Activated T-cell treated with anti-CD3 and anti-CD28 coated beads for 24 hours (primary cell): ENCODE data around the gene TESPA1.
"Not testable (repeated sequence)": the region's sequence is repeated elsewhere in the genome, so short reads cannot be mapped to it uniquely, and the experiment has no call there.

Source experiments
- DNase-seq: peaks from one replicate; pipeline ENCODE4 v3.0.0-alpha.2; 2020; ENCODE audit warnings: low read depth

The TESPA1 gene

DNA sequence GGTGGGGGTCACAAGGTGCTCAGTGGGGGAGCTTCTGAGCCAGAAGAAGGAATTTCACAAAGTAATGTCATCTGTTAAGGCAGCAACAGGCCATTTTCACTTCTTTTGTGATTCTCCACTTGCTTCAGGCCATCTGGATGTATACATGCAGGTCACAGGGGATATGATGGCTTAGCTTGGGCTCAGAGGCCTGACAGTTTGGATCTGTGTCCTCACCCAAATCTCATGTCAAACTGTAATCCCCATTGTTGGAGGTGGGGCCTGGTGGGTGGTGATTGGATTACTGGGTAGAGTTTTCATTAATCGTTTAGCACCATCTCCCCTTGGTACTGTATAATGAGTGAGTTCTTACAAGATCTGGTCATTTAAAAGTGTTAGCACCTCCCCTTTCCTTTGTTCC is 36.4 kb downstream of the TESPA1 start:
- DNase-seq, result no peak

DNA sequence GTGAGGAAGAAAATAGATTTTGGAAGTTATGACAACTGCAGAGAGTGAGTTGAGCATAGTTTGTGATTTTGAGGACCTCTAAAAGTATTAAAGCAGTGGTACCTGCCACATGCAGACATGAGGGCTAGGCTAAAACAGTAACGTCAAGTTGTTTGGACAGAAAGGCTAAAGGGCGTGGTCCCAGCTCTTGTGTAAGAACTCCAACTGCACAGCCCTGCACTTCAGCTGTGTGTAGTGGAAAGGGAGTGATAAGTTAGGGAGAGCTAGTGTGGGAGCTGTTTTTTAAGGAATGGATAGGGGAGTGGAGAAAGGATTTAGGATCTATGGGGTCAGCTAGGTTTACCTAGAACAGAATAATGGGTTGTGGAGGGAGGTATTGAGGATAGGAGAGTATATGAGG is 39.5 kb downstream of the TESPA1 start:
- DNase-seq, result no peak

DNA sequence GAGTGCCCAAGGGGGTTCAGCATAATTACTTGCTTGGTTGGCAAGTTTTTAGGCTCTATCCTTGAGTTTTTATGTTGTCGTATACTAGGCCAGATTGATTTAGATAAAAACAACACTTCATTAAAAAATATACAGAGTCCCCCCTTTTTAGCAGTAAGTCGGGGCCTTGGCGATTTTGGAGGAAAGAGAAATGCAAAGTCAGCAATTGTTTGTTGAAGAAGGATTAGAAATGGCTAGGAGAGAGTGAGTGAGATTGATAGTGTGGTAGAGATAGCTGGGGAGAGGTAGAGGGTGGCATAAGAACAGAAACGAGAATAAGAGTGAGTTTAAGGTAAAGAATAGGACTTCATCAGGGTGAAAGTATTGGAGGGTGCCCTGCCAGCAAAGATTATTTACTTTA is 41.3 kb downstream of the TESPA1 start:
- not testable (repeated sequence) for DNase-seq

DNA sequence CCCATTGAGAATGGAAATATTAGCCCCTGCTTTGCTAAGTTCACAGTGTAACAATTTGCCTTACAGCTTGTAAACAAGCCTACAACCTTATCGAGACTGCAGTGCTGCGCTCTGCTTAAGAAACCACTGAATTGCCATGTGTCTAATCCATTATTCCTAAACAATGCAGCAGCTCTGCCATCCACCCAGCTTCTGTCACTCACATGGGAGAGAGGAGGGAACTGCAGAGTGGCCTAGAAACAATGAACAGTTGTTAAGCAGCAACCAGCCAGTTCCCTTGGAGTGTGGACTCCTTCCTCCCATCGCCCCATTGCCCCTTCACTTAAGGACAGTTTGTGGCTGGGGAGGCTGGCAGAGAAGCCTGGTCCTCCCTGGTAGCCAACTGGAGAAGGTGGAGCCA is 42.9 kb downstream of the TESPA1 start:
- DNase-seq, result no peak

DNA sequence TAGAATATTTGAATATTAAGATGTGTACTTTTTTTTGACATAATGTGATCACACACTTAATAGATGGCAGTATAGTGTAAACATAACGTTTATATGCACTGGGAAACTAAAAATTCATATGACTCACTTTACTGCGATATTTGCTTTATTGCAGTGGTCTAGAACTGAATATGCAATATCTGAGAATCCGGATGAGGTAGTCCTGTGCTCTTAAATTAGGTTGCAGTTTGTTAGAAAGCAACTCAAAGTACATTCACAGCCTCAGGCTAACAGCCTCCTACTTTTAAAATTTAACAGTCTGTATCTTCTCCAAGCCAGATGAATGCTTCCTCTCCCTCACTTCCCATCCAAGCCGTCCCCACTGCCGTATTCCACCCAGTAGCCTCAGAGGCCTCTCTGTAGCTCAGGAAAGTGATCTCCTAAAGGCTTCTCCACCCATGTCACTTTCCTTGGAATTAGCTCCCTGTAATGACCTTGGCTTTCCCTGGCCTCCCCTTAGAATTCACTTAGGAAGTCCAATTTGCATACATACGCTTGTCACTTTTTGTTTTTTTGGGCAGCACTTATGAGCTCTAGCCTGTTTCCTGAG is 43.7 kb downstream of the TESPA1 start:
- no peak for DNase-seq

DNA sequence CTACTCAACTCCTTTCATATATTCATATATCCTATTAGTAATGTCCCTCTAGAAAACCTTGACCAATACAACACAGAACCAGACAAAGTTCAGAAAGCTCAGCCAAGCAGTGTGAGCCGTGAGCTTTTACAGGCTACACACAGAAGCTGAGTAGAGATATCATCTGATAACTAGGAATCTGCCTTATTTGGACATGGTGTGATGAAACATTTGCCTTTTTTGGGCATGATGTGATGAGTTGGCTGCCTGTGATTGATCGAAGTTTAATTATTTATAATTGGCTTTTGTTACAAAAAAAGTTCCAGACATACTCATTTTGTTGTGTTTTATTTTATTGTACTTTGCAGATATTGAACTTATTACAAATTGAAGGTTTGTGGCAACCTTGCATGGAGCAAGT is 46.6 kb downstream of the TESPA1 start:
- DNase-seq, result no peak

DNA sequence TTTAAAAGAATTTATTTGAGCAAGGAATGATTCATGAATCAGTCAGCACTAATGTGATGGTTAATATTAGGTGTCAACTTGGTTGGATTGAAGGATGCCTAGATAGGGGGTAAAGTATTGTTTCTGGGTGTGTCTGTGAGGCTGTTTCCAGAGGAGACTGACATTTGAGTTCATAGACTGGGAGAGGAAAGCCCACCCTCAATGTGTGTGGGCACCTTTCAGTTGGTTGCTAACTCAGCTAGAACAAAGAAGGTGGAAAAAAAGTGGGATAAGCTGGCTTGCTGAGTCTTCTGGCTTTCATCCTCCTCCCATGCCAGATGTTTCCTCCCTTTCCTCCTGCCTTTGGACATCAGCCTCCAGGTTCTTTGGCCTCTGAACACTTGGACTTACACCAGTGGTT is 47.2 kb downstream of the TESPA1 start:
- no peak for DNase-seq

DNA sequence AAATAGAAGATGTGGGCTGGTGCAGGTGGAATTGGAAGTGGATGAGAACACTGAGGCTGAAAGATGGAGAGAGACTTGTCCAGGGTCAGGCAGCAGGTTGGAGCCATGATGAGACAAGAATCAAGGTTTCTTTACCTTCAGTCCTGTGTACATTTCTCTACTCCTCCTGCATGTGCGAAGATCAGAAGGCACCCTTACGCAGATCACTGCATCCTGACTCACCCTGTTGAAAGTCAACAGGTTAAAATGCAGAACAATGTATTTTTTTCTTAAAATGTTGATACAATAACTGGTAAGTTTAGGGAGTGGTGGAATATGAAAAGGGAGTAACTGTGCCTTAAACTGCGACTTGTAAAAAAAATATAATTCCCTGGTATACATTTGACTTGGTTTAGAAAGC is 47.8 kb downstream of the TESPA1 start:
- no peak for DNase-seq

DNA sequence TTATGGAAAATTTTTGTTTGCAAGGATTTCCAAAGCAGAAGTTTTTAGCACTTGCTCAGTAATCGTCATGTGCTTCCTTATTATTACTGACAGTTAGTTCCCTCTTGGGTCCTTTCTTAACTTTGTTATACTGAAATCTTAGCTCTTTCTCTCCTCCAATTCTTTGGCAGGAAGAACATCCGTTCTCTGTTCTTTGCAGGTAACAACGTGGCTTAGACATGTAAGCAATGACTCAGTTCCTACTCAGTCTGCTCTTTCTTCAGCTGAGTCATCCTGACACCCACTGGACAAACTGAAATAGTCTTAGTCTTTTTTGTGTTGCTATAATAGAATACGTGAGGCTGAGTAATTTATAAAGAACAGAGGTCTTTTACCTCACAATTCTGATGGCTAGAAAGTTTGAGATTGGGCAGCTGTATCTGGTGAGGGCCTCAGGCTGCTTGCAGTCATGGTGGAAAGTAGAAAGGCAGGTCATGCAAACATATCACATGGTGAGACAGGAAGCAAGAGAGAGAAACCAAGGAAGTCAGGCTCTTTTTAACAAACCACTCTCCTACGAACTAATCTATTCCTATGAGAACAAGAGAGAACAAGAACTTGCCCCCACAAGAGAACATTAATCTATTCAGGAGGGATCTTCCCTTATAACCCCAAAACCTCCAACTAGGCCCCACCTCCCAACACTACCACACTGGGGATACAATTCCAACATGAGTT is 49.2 kb downstream of the TESPA1 start:
- peak; percentile 33 for DNase-seq

DNA sequence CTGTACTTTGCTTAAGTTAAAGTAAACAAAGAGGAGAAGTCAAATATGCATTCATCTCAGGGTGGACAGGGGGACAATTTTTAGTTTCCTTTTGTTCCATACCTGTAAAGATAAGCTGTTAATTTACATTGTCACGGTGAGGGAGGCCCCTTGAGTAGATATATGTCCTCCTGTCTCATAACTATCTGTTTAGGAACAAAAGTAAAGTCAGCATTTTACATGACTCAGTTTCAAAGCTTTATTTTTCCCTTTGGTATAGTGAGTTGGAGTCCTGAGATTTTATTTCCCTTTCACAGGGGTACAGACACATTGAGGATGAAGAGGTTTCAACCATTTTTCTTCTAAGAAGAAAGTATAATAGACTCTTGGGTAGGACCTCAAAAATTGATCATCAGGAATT is 50.1 kb downstream of the TESPA1 start:
- DNase-seq, result no peak

DNA sequence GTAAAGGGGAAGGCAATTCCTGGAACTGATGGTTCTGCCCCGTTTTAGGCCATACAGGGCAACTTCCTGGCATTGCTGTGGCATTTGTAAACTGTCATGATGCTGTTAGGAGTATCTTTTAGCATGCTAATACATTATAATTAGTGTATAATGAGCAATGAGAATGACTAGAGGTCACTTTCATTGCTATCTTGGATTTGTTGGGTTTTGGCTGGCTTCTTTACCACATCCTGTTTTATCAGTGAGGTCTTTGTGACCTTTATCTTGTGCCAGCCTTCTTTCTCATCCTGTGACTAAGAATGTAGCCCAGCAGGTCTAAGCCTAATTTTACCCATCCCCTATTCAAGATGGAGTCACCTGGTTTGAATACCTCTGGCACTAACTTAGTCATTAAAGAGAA is 51.2 kb downstream of the TESPA1 start:
- no peak for DNase-seq

DNA sequence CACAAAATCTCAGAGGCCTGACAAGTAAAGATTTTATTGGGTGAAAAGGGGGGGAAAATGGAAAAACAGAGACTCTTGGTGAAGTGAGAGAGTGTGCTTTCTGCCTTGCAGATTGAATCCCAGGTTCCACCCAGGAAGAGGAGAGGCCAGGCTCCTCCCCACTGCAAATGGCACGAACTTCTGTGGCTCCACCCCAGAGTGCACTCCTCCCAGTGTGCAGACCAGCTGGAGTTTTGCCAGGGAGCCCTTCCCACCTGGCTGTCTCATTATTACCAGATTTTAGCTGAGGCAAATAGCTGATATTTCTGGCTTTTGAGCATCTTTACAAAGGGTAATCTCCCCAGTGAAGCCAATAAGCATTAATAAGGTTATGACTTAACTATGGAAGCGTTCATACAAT is 51.9 kb downstream of the TESPA1 start:
- DNase-seq, result no peak

DNA sequence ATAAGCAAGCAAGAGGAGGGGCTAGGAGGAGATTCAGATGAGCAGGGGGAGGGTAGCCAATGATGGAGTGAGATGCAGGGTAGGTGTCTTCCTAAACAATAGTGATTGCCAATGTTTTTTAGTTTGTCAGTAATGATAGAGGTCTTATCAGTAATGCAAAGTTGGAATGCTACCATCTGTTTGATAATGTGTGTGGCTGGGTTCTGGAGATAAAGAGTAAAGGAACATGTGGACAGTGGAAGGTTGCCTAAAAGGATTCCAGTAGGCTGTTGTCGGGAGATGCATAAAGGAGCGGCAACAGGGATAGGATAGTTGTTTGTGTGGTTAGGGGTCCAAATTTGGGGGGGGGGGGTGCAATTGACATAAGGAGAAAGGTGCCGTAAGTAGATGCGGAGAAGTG is 52.5 kb downstream of the TESPA1 start:
- no peak for DNase-seq

DNA sequence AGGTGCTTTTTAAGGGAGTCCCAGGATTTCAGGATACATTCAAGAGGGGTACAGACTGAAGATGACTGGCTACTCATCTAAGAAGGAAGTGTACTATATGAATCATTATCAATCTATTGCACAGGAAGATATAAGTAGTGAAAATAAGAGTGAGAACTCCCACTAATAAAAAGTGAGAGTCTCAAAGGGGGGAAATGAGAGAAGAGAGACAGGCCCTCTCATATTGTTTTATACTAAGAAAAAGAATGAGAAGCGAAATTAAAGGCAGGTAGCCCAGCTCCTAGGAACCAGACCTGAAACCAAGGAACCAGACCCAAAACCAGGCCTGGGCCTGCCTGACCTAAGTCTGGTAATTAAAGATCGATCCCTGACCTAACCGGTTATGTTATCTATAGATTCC is 54.6 kb downstream of the TESPA1 start:
- DNase-seq, result no peak

DNA sequence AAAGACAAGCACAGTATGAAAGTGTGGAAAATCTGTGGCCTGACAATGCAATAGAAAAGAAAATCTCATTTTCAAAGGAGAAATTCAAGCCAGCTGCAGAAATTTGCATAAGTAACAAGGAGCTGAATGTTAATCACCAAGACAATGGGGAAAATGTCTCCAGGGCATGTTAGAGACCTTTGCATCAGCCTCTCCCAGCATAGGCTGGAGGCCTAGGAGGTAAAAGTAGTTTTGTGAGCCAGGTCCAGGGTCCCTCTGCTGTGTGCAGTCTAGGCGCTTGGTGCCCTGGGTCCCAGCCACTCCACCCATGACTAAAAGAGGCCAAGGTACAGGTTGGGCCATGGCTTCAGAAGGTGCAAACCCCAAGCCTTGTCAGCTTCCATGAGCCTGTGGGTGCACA is 58.3 kb downstream of the TESPA1 start:
- no peak for DNase-seq

DNA sequence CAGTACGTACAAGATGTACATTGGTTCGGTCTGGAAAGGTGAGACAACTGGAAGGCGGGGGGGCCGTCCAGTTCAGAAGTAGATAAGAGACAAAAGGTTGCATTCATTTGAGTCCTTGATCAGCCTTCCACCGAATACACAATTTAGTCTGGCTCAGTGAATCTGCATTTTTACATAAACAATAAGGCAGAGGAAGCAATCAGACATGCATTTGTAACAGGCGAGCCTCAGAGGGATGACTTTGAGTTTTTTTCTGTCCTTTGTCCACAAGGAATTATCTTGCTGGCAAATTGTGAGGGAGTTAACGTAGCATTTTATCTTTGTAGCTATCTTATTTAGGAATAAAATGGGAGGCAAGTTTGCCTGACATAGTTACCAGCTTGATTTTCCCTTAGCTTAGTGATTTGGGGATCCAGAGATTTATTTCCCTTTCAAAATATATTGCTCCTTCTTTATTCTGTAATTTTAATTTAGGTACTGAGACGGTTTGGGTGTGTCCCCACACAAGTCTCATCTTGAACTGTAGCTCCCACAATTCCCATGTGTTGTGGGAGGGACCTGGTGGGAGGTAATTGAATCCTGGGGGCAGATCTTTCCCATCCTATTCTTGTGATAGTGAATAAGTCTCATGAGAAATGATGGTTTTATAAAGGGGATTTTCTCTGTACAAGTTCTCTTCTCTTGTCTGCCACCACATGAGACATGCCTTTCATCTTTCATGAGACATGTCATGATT is 59.4 kb downstream of the TESPA1 start:
- DNase-seq, result no peak

DNA sequence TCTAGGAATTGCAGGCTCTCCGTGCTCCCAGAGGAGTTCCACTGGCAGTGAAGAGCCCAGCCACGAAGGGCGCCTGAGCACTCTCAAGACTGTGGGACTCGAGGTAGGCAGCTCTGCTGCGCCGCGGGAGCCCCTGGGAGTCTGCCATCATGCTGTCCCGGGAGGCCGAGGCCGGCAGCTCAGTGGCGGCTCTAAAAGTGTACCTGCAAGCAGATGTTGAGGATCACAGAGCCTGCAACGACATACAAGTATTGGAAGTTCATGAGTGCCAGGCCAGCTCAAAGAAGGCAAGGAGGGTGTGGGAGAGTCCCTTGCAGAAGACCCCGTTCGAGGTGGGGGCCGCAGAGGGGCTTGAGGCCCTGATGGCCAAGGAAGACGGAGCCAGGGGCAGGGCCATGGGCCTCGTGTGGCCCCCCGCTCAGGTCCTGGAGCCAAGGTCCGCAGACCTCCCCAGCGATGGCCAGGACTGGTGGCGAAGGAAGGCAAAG is 67.5 kb downstream of the TESPA1 start:
- no peak for DNase-seq
